Measurements from ENCODE around the gene POU3F2. TPM values are rescaled to one million over a fixed set of nuclear protein-coding genes. Genes with fewer than 3 reads are reported as not detected.
A peak's percentile ranks its signal among the peaks of the same experiment; 100 is the strongest.

The POU3F2 gene
- total RNA-seq (not detected), polyA plus RNA-seq (under 1 TPM in 1 of 2 donors, not detected in 1; 0.02 TPM)
- long read RNA-seq, donor 1, result 0 reads
- long read RNA-seq, donor 2, full-length matches to known transcripts, result 2 of 2 reads
- long read RNA-seq, donor 2, partial matches to known transcripts, result 0 of 2 reads
- long read RNA-seq, donor 2, other reads (novel, unspliced or antisense), result 0 of 2 reads
- long read RNA-seq, donor 3, result 0 reads

DNA sequence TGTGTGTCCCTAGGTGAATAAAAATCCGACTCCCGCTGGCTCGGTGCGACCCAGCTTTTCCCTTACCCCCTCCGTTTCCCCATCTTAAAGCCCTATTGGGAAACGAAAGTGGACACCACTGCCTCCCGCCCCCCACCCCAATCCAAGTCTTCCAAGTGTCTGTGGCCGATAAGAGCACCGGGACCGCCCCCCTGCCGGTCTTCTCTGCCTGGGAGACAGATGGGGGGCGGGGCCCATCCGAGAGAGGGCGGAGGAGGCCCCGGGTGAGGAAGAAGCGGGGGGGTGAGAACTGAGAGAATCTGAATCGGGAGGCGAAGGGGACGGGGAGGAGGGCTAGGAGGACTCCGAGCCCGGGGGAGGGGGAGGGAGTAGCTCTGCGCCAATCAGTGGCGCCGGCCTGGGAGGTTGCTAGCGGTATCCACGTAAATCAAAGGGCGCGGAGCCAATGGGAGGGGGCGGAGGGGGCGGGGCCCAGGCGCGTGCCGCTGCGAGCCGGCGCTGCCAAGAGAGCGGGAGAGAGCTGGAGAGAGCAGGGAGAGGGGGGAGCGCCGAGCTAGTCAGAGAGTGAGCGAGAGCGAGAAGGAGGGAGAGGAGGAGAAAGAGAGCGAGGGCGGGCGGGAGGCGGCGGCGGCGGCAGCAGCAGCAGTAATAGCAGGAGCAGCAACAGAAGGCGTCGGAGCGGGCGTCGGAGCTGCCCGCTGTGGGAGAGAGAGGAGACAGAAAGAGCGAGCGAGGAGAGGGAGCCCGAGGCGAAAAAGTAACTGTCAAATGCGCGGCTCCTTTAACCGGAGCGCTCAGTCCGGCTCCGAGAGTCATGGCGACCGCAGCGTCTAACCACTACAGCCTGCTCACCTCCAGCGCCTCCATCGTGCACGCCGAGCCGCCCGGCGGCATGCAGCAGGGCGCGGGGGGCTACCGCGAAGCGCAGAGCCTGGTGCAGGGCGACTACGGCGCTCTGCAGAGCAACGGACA, at the start of gene POU3F2:
TSS of gene POU3F2 (plus strand) at position 515 of the 972 bp plus-strand sequence. CDS start at position 815, 300 bp downstream.
- Histone ChIP-seq H3K4me1 (ENCODE audit: insufficient read depth) (peaks cover 12% of the 10 kb centered on the region), H3K27ac (peak within 1 kb of the TSS in 1 of 2 donors; percentile 30), H3K36me3 (no peaks in the 10 kb centered on the region), H3K27me3 (peaks cover 6% of the 10 kb centered on the region), H3K9me3 (no peaks in the 10 kb centered on the region), H3K4me3 (peak within 1 kb of the TSS; percentile 58)
- 0% methylated on average over 80 to 83 of the region's 83 CpGs for WGBS, 3 donors
- intact Hi-C loops (cut with DNase I), result loop anchor here in 1 of 4 donors (5.0 to 10.0 kb wide), 2 partner anchors 1340 to 1762 kb away; no protein-coding TSS in a partner anchor
- TF ChIP-seq POLR2A (IDR thresholded peaks at IDR 0.05) (no peak), EP300 (IDR thresholded peaks at IDR 0.05) (no peak)
- TF ChIP-seq, protein P1, sequence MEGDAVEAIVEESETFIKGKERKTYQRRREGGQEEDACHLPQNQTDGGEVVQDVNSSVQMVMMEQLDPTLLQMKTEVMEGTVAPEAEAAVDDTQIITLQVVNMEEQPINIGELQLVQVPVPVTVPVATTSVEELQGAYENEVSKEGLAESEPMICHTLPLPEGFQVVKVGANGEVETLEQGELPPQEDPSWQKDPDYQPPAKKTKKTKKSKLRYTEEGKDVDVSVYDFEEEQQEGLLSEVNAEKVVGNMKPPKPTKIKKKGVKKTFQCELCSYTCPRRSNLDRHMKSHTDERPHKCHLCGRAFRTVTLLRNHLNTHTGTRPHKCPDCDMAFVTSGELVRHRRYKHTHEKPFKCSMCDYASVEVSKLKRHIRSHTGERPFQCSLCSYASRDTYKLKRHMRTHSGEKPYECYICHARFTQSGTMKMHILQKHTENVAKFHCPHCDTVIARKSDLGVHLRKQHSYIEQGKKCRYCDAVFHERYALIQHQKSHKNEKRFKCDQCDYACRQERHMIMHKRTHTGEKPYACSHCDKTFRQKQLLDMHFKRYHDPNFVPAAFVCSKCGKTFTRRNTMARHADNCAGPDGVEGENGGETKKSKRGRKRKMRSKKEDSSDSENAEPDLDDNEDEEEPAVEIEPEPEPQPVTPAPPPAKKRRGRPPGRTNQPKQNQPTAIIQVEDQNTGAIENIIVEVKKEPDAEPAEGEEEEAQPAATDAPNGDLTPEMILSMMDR (IDR thresholded peaks at IDR 0.05), result no peak
- DNase-seq, result peak; percentile 87 to 92 (median 87)

GRCh38 chr6:98787435-98787834, 46.9 kb upstream of the POU3F2 start:
- Histone ChIP-seq H3K4me3 (no peak overlapping the region), H3K9me3 (no peaks in the 10 kb centered on the region), H3K36me3 (no peaks in the 10 kb centered on the region), H3K4me1 (ENCODE audit: insufficient read depth) (no peaks in the 10 kb centered on the region), H3K27me3 (no peaks in the 10 kb centered on the region), H3K27ac (no peak overlapping the region)
- intact Hi-C loops (cut with DNase I), result loop anchor here in 1 of 4 donors (5.0 kb wide), 1 partner anchor 460 kb away; no protein-coding TSS in a partner anchor
- WGBS, 3 donors, result 55 to 68% (median 61%) methylated on average over 8 of the region's 8 CpGs
- TF ChIP-seq, protein P1 (IDR thresholded peaks at IDR 0.05), result no peak
- TF ChIP-seq EP300 (IDR thresholded peaks at IDR 0.05), result no peak
- no peak for TF ChIP-seq POLR2A (IDR thresholded peaks at IDR 0.05)
- DNase-seq, result no peak

- Histone ChIP-seq H3K9me3 (no peaks in the 10 kb centered on the region), H3K27me3 (no peaks in the 10 kb centered on the region), H3K4me3 (no peak overlapping the region), H3K27ac (no peak overlapping the region), H3K36me3 (no peaks in the 10 kb centered on the region), H3K4me1 (ENCODE audit: insufficient read depth) (no peaks in the 10 kb centered on the region)
- intact Hi-C loops (cut with DNase I), result loop anchor here in 1 of 4 donors (5.0 kb wide), 1 partner anchor 459 kb away; no protein-coding TSS in a partner anchor
- no peak for DNase-seq
- 16 to 31% (median 17%) methylated on average over 15 of the region's 15 CpGs for WGBS, 3 donors
- TF ChIP-seq POLR2A (IDR thresholded peaks at IDR 0.05) (no peak), EP300 (IDR thresholded peaks at IDR 0.05) (no peak)
- TF ChIP-seq, protein P1 (IDR thresholded peaks at IDR 0.05), result no peak
Observed at GRCh38 chr6:98787961-98788360, 46.4 kb upstream of the POU3F2 start.

- H3K9me3 ChIP-seq, result no peaks in the 10 kb centered on the region
- H3K27ac ChIP-seq, result no peak overlapping the region
- H3K27me3 ChIP-seq, result no peaks in the 10 kb centered on the region
- intact Hi-C loops (cut with DNase I), result no loop called here
- no peak overlapping the region for H3K4me3 ChIP-seq
- no peaks in the 10 kb centered on the region for H3K36me3 ChIP-seq
- 54 to 63% (median 59%) methylated on average over 4 of the region's 4 CpGs for whole genome bisulfite sequencing, 3 donors
- TF ChIP-seq, protein P1 (IDR thresholded peaks at IDR 0.05), result no peak
- TF ChIP-seq POLR2A (IDR thresholded peaks at IDR 0.05), result no peak
- TF ChIP-seq EP300 (IDR thresholded peaks at IDR 0.05), result no peak
- no peaks in the 10 kb centered on the region for H3K4me1 ChIP-seq (ENCODE audit: insufficient read depth)
- no peak for DNase-seq
Observed at GRCh38 chr6:98794307-98794842, 40.0 kb upstream of the POU3F2 start.
